Panc1 (cell line): ENCODE data around the gene PCSK5. TPM values are rescaled to one million over a fixed set of nuclear protein-coding genes. Genes with fewer than 3 reads are reported as not detected.

Experiments
- ATAC-seq: fragments of 200-7000 bp; cut with Tn5 transposase; 2 replicates; pipeline ENCODE4 v1.9.1; 2020; ENCODE audit warnings: mild to moderate bottlenecking, moderate library complexity
- BruUV-seq: library from RNA; stranded (reverse); fragments of 400-500 nt; replicated peaks from 2 replicates; lab custom pipeline; 2021; lab: Mats Ljungman, UMichigan
- CTCF ChIA-PET: fragments of 300-600 bp; sonication (Branson Sonifier 250); formaldehyde crosslinking; loops from one replicate; lab custom pipeline; 2022; ENCODE audit warnings: antibody characterized with exemption; lab: Charles Lee
- POLR2A ChIA-PET: fragments of 300-600 bp; sonication (Branson Sonifier 250); formaldehyde crosslinking; loops from one replicate; lab custom pipeline; 2022; ENCODE audit warnings: antibody characterized with exemption; lab: Charles Lee
- DNase-seq: peaks from one replicate; pipeline ENCODE4 v3.0.0-alpha.2; 2010; ENCODE audit warnings: low read depth, low spot score
- H3K27ac ChIP-seq: 2 replicates; pipeline ENCODE4 v1.5.1; 2011; ENCODE audit warnings: mild to moderate bottlenecking, low read length, inconsistent platforms
- H3K27me3 ChIP-seq: fragments of 200-500 bp; sonication (Bioruptor generic); 2 replicates; pipeline ENCODE4 v1.6.0; 2014; ENCODE audit warnings: low read length, inconsistent platforms; ENCODE audit not compliant: control insufficient read depth, insufficient read depth
- H3K36me3 ChIP-seq: fragments of 200-500 bp; sonication (Bioruptor generic); 2 replicates; pipeline ENCODE4 v1.5.1; 2014; ENCODE audit warnings: inconsistent platforms, mild to moderate bottlenecking, low read length, moderate library complexity; ENCODE audit not compliant: control insufficient read depth, insufficient read depth
- H3K4me1 ChIP-seq: 2 replicates; pipeline ENCODE4 v1.5.1; 2011; ENCODE audit warnings: inconsistent platforms, mild to moderate bottlenecking, low read length, moderate library complexity; ENCODE audit not compliant: control insufficient read depth, insufficient read depth
- H3K4me3 ChIP-seq, 2 experiments: 2 replicates each; pipeline ENCODE4 v1.5.1; 2011 to 2012; ENCODE audit warnings: low read depth in 2 of 2, low read length in 2 of 2, mild to moderate bottlenecking in 2 of 2, inconsistent platforms in 1 of 2, moderate library complexity in 1 of 2
- H3K9me3 ChIP-seq: fragments of 200-500 bp; sonication (Bioruptor generic); 2 replicates; pipeline ENCODE4 v1.5.1; 2014; ENCODE audit warnings: low read depth, mild to moderate bottlenecking, inconsistent platforms, low read length, moderate library complexity; ENCODE audit not compliant: control insufficient read depth, insufficient read depth
- CTCF ChIP-seq: fragments of 450-650 bp; IDR thresholded peaks from 2 replicates; pipeline ENCODE4 v1.5.1; 2017; ENCODE audit warnings: mild to moderate bottlenecking
- POLR2AphosphoS5 ChIP-seq: IDR thresholded peaks from 2 replicates; pipeline ENCODE4 v1.6.1; 2012; ENCODE audit warnings: mild to moderate bottlenecking, low read depth, low read length, moderate library complexity
- REST ChIP-seq, 2 experiments: IDR thresholded peaks; 2 replicates each; pipeline ENCODE4 v1.6.1; 2011 to 2012; ENCODE audit warnings: low read depth in 2 of 2, control low read depth in 1 of 2, low read length in 1 of 2, mild to moderate bottlenecking in 1 of 2, moderate library complexity in 1 of 2; ENCODE audit not compliant: insufficient read depth in 1 of 2
- SIN3A ChIP-seq: IDR thresholded peaks from 2 replicates; pipeline ENCODE4 v1.6.1; 2012; ENCODE audit warnings: low read depth, mild to moderate bottlenecking, low read length, moderate library complexity, borderline replicate concordance; ENCODE audit not compliant: insufficient read depth
- TCF7L2 ChIP-seq: IDR thresholded peaks from 2 replicates; pipeline ENCODE4 v1.6.1; 2011; ENCODE audit warnings: mild to moderate bottlenecking, low read depth, low read length, inconsistent platforms
- in situ Hi-C: cut with HindIII; loops from 2 replicates; pipeline ENCODE4 v1.10.0; 2016; ENCODE audit warnings: low sequenced_read_pairs, low pct_unique_long_range_greater_than_20kb
- intact Hi-C: fragments of 100-400 bp; cut with micrococcal nuclease; formaldehyde crosslinking; loops from one replicate; pipeline ENCODE4 v1.10.0; 2022; ENCODE audit not compliant: unreplicated experiment
- total RNA-seq: library from RNA; stranded (reverse); gene quantifications from one replicate; pipeline ENCODE4 v1.2.1, GENCODE V29; 2021; ENCODE audit not compliant: unreplicated experiment

Gene PCSK5
- total RNA-seq, 1 experiment from 2014 or later, result 0.21 TPM

GRCh38 chr9:76001459-76001858 lies 111.0 kb downstream of the PCSK5 start:
- H3K27ac ChIP-seq, result no peak overlapping the region
- H3K4me1 ChIP-seq, result no peaks in the 10 kb centered on the region
- no peaks in the 10 kb centered on the region for H3K36me3 ChIP-seq
- ATAC-seq (no peak), DNase-seq (no peak)
- H3K4me3 ChIP-seq, result no peak overlapping the region
- POLR2A ChIA-PET, result no interaction called here
- no TSS peak for BruUV-seq
- H3K27me3 ChIP-seq, result no peaks in the 10 kb centered on the region
- intact Hi-C loops, result no loop called here
- CTCF ChIA-PET, result no interaction called here
- no peak for TF ChIP-seq CTCF
- no peak for TF ChIP-seq POLR2AphosphoS5
- TF ChIP-seq TCF7L2, result no peak
- no peak for TF ChIP-seq SIN3A
- no peak for TF ChIP-seq REST (IDR thresholded peaks at IDR 0.05; ENCODE audit: insufficient read depth in 1 of 2, low read depth in 2 of 2, low read length in 1 of 2)
- in situ Hi-C loops, result no loop called here
- H3K9me3 ChIP-seq, result no peaks in the 10 kb centered on the region

GRCh38 chr9:76003041-76003440 lies 112.6 kb downstream of the PCSK5 start:
- no peak overlapping the region for H3K27ac ChIP-seq
- no peaks in the 10 kb centered on the region for H3K27me3 ChIP-seq
- TF ChIP-seq CTCF, result no peak
- no peak for TF ChIP-seq REST (IDR thresholded peaks at IDR 0.05; ENCODE audit: insufficient read depth in 1 of 2, low read depth in 2 of 2, low read length in 1 of 2)
- TF ChIP-seq POLR2AphosphoS5, result no peak
- no peaks in the 10 kb centered on the region for H3K36me3 ChIP-seq
- H3K4me1 ChIP-seq, result no peaks in the 10 kb centered on the region
- ChIA-PET POLR2A (no interaction called here), CTCF (no interaction called here)
- no TSS peak for BruUV-seq
- no peak overlapping the region for H3K4me3 ChIP-seq
- no peak for ATAC-seq
- intact Hi-C loops, result no loop called here
- no peak for DNase-seq
- in situ Hi-C loops, result no loop called here
- H3K9me3 ChIP-seq, result no peaks in the 10 kb centered on the region
